ENCODE results near the gene TUB.

Gene TUB

GRCh38 chr11:8111636-8112035 lies 30.6 kb downstream of the TUB start:
- DNase-seq = no peak

GRCh38 chr11:8122173-8122764 lies 41.3 kb downstream of the TUB start:
- no peak for DNase-seq

DNA sequence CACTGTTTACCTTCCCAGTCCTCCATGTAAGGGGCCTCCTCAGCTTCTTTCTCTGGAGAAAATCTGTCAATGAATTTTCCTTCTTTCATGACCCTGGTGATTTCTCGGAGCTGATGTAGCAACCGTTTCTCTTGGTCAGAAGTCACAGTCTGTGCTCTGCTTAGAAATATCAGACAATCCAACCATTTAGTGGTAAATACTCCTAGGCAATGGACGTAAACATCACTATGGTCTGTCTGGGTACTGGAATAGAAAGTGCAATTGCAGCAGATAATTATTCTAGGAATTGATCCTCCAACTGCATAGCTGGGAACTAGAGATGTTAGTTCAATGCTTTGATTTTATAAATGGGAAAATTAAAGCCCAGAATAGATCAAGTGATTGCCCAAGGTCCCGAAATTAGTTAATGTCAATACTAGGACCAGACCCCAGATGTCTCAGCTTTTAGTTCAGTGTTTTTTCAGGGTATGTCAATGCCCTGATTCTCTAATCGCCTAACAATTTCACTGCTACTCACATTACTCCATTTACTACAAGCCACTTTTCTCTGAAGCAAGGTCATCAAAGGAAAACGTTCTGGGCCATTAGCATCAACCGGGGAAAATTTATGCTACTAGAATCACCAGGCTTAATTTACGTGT lies 45.8 kb downstream of the TUB start:
- DNase-seq = no peak

- no peak for DNase-seq
Observed at GRCh38 chr11:8127447-8127846, 46.4 kb downstream of the TUB start.

GRCh38 chr11:8138526-8138925 lies 57.5 kb downstream of the TUB start:
- DNase-seq = no peak

GRCh38 chr11:8149726-8150125 lies 68.7 kb downstream of the TUB start:
- DNase-seq = no peak

All from CD4-positive, alpha-beta T cell treated with Interferon gamma for 1 hour (primary cell).